IPS-18a (cell line): Measurements from ENCODE around the gene PHACTR1.

ENCODE experiments used
- H3K27ac ChIP-seq: one replicate; pipeline ENCODE4 v1.5.1; 2013; ENCODE audit warnings: low read length
- H3K27me3 ChIP-seq: one replicate; pipeline ENCODE4 v1.6.1; 2013; ENCODE audit warnings: mild to moderate bottlenecking, low read length; ENCODE audit not compliant: control insufficient read depth, insufficient read depth
- H3K36me3 ChIP-seq: one replicate; pipeline ENCODE4 v1.6.1; 2013; ENCODE audit warnings: low read depth, low read length; ENCODE audit not compliant: control insufficient read depth
- H3K4me1 ChIP-seq: one replicate; pipeline ENCODE4 v1.6.1; 2013; ENCODE audit warnings: low read depth, low read length; ENCODE audit not compliant: control insufficient read depth
- H3K4me3 ChIP-seq: one replicate; pipeline ENCODE4 v1.5.1; 2013; ENCODE audit warnings: low read length
- H3K9ac ChIP-seq: one replicate; pipeline ENCODE4 v1.6.1; 2013; ENCODE audit warnings: mild to moderate bottlenecking, low read length, moderate library complexity
- H3K9me3 ChIP-seq: one replicate; pipeline ENCODE4 v1.6.1; 2013; ENCODE audit warnings: low read depth, low read length; ENCODE audit not compliant: control insufficient read depth

Gene PHACTR1

GRCh38 chr6:13252790-13253189, 536.2 kb downstream of the PHACTR1 start:
- Histone ChIP-seq H3K4me1 (peaks cover 9% of the 10 kb centered on the region), H3K36me3 (no peaks in the 10 kb centered on the region), H3K27me3 (no peaks in the 10 kb centered on the region), H3K4me3 (no peak overlapping the region), H3K27ac (no peak overlapping the region), H3K9me3 (peaks cover 7% of the 10 kb centered on the region), H3K9ac (no peak overlapping the region)

DNA sequence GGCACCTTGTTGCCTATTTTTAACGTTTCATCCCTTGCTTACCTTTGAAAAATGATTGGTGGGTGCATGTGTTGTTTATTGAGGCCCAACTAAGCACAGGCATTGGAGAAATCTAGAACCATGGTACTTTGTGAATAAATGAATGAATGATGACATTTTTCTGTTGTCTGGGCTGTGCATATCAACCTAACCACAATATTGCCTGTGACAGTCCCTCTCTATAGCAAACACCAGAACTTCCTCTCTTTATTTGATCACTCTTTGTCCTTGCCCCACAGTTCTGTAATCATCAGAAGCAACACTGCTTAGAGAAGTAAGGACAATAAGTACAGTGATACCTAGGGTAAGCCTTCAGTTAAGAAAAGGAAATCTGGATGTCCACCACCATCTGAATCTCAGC, 536.7 kb downstream of the PHACTR1 start:
- no peaks in the 10 kb centered on the region for H3K27me3 ChIP-seq
- no peaks in the 10 kb centered on the region for H3K36me3 ChIP-seq
- no peak overlapping the region for H3K27ac ChIP-seq
- peaks cover 7% of the 10 kb centered on the region for H3K9me3 ChIP-seq
- no peak overlapping the region for H3K4me3 ChIP-seq
- H3K9ac ChIP-seq: no peak overlapping the region
- peaks cover 4% of the 10 kb centered on the region for H3K4me1 ChIP-seq

GRCh38 chr6:13256266-13257001, 539.9 kb downstream of the PHACTR1 start:
- H3K9me3 ChIP-seq: peaks cover 7% of the 10 kb centered on the region
- no peak overlapping the region for H3K9ac ChIP-seq
- H3K4me1 ChIP-seq: no peaks in the 10 kb centered on the region
- H3K27ac ChIP-seq: no peak overlapping the region
- H3K4me3 ChIP-seq: no peak overlapping the region
- no peaks in the 10 kb centered on the region for H3K36me3 ChIP-seq
- no peaks in the 10 kb centered on the region for H3K27me3 ChIP-seq

GRCh38 chr6:13259393-13259792, 542.8 kb downstream of the PHACTR1 start:
- H3K4me3 ChIP-seq: no peak overlapping the region
- no peaks in the 10 kb centered on the region for H3K27me3 ChIP-seq
- H3K9ac ChIP-seq: no peak overlapping the region
- H3K27ac ChIP-seq: no peak overlapping the region
- H3K36me3 ChIP-seq: no peaks in the 10 kb centered on the region
- H3K4me1 ChIP-seq: no peaks in the 10 kb centered on the region
- H3K9me3 ChIP-seq: peaks cover 7% of the 10 kb centered on the region

- Histone ChIP-seq H3K4me3 (no peak overlapping the region), H3K36me3 (no peaks in the 10 kb centered on the region), H3K27ac (no peak overlapping the region)
Measured at GRCh38 chr6:13260101-13260598, 543.6 kb downstream of the PHACTR1 start.

DNA sequence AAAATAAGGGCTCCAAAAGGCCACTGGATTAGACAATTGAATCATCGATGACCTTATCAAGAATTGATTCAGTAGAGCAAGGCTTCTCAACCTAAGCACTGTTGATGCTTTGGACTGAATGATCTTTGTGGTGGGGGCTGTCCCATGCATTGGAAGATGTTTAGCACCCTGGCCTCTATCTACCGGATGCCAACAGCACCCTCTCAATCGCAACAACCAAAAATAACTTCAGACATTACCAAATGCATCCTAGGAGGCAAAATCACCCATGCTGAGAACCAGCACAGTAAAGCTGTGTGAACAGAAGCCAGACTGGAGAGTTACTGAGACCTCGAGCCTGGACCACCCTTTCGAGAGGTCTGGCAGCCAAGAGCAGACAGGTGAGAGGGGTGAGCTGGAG, 544.3 kb downstream of the PHACTR1 start:
- Histone ChIP-seq H3K9ac (no peak overlapping the region), H3K4me1 (no peaks in the 10 kb centered on the region), H3K36me3 (no peaks in the 10 kb centered on the region), H3K27me3 (no peaks in the 10 kb centered on the region), H3K9me3 (peaks cover 3% of the 10 kb centered on the region), H3K4me3 (no peak overlapping the region), H3K27ac (no peak overlapping the region)

More at GRCh38 chr6:13260101-13260598, 543.6 kb downstream of the PHACTR1 start:
- no peak overlapping the region for H3K9ac ChIP-seq
- H3K27me3 ChIP-seq: no peaks in the 10 kb centered on the region
- H3K9me3 ChIP-seq: peaks cover 7% of the 10 kb centered on the region
- no peaks in the 10 kb centered on the region for H3K4me1 ChIP-seq

GRCh38 chr6:13261464-13261994, 545.0 kb downstream of the PHACTR1 start:
- Histone ChIP-seq H3K4me3 (no peak overlapping the region), H3K27ac (no peak overlapping the region), H3K9me3 (no peaks in the 10 kb centered on the region), H3K9ac (no peak overlapping the region), H3K4me1 (no peaks in the 10 kb centered on the region), H3K27me3 (no peaks in the 10 kb centered on the region), H3K36me3 (no peaks in the 10 kb centered on the region)

DNA sequence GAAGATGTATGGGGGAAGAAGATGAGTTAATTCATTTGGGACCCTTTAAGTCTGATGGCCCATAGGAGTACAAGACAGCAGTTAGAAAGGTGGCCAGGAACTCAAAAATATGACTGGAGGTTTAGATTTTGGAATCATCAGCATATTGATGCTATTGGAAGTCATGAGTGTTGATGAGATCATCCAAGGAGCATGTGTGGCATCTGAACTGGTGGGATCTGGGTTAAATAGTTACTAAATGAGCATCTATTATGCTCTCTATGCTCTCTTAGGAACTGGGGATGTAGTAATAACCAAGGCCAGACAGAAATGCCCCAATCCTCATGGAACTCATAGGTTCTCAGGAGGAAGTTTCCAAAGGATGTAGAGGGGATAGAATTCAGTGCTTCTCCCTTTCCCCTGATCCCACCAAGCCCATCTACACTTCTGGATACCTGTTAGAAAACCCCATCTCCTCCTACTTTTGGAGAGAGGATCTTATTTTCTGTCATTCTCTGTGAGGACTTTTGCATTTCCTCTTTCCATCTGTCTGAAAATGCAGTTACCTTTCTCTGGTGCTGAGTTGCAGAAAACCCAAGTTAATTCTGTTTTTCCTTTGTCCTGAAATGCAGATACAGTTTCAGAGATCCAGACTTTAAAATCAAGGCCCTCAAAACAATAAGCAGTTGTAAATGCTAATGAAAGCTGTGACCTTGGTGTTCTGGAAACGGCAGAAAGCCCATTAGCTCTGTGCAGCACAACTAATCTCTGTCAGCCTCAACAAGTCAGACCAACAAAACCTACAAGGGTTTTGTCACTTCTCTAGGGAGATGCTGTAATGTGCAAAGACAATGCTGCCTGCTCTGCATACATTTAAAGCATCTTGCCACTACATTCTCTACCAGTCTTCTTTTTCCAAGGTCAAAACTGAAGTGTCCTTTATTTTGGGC, 546.0 kb downstream of the PHACTR1 start:
- H3K4me3 ChIP-seq: no peak overlapping the region
- no peak overlapping the region for H3K9ac ChIP-seq
- no peaks in the 10 kb centered on the region for H3K36me3 ChIP-seq
- H3K4me1 ChIP-seq: no peaks in the 10 kb centered on the region
- H3K9me3 ChIP-seq: no peaks in the 10 kb centered on the region
- no peak overlapping the region for H3K27ac ChIP-seq
- no peaks in the 10 kb centered on the region for H3K27me3 ChIP-seq

- Histone ChIP-seq H3K36me3 (no peaks in the 10 kb centered on the region), H3K9ac (no peak overlapping the region), H3K9me3 (no peaks in the 10 kb centered on the region), H3K4me1 (no peaks in the 10 kb centered on the region), H3K27me3 (no peaks in the 10 kb centered on the region), H3K4me3 (no peak overlapping the region), H3K27ac (no peak overlapping the region)
Measured at GRCh38 chr6:13263669-13264068, 547.1 kb downstream of the PHACTR1 start.

DNA sequence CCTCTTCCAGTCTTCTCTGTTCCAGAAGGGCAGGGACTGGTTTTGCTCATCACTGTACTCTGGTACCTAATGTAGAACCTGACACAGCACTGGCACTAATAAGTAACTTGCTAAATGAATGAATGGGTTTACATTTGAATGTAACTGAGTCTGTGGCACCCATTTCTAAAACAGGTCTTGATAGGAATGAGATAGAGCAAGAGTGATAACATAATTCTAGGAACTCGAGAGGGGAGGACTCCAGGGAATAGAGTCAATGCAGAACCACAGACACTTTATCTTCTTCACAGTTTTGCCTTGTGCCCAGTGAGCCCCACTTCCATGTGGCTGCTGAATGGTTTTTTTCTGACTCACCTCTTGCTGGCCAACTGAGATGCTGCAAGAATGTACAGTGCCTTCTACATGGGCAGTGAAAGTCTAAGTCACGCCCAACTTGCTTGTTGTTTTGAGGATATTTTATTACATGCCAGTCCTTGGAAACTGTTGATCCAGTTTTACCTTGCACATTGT, 550.6 kb downstream of the PHACTR1 start:
- Histone ChIP-seq H3K27me3 (no peaks in the 10 kb centered on the region), H3K4me3 (no peak overlapping the region), H3K27ac (no peak overlapping the region), H3K4me1 (no peaks in the 10 kb centered on the region), H3K36me3 (no peaks in the 10 kb centered on the region), H3K9me3 (no peaks in the 10 kb centered on the region), H3K9ac (no peak overlapping the region)

DNA sequence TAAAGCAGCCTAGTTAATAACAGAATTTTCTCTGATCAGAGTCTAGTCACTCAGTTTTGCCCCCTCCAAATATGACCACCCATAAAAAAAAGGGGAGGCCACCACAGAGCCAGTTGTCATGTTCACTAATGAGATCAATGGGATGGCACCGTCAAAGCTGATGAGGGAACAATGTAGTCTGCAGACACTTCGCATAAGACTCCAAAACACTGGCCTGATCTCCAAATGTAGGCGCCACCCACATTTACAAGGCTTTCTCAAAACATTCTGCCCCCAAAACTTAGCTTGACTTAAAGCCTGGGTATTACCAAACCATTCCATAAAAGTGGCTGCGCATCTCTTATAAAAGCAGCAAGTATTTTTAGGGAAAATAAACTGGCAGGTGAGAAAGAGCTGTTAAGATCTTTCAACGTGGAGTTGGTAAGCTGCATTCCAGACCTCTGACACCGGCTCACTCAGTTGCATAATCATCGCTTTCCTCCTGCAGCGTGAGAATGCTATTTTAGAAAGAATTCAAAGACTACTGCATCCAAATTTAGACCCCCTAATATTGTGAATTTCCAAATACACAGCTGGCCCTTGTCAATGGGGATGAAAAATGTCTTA, 552.4 kb downstream of the PHACTR1 start:
- no peaks in the 10 kb centered on the region for H3K4me1 ChIP-seq
- no peak overlapping the region for H3K4me3 ChIP-seq
- no peaks in the 10 kb centered on the region for H3K9me3 ChIP-seq
- H3K27me3 ChIP-seq: no peaks in the 10 kb centered on the region
- no peak overlapping the region for H3K27ac ChIP-seq
- no peak overlapping the region for H3K9ac ChIP-seq
- no peaks in the 10 kb centered on the region for H3K36me3 ChIP-seq
